SK-N-SH (cell line): ENCODE results near the gene PTK6. TPM values are rescaled to one million over a fixed set of nuclear protein-coding genes. Genes with fewer than 3 reads are reported as not detected.
A peak's percentile ranks its signal among the peaks of the same experiment; 100 is the strongest.

Experiments
- CTCF ChIA-PET: fragments of 300-600, 350-600 bp; formaldehyde crosslinking; extraction: SDS; loops from one replicate; lab custom pipeline; 2021; lab: Yijun Ruan, JAX
- POLR2A ChIA-PET: fragments of 350-600 bp; sonication (Branson Sonifier 250); formaldehyde crosslinking; extraction: SDS; loops from one replicate; lab custom pipeline; 2020; ENCODE audit warnings: antibody characterized with exemption, inconsistent platforms; lab: Yijun Ruan, JAX
- DNase-seq: peaks from one replicate; pipeline ENCODE4 v3.0.0; 2012
- H2AFZ ChIP-seq: fragments of 200-600 bp; sonication (generic); 2 replicates; pipeline ENCODE4 v1.8.1; 2016; ENCODE audit warnings: antibody characterized with exemption, mild to moderate bottlenecking, low read depth
- H3F3A ChIP-seq: fragments of 200-600 bp; sonication (generic); replicated peaks from 2 replicates; pipeline ENCODE3; 2016; ENCODE audit warnings: antibody characterized with exemption, mild to moderate bottlenecking; ENCODE audit not compliant: insufficient read depth
- H3K27ac ChIP-seq, 2 experiments: fragments of 200-500 bp in 1 of 2; fragments of 200-600 bp in 1 of 2; sonication (Bioruptor generic) in 1 of 2; sonication (generic), shearing (Covaris generic) in 1 of 2; 2 replicates each; pipeline versions ENCODE4 v1.5.1 to v1.6.1; 2014 to 2016; ENCODE audit warnings: low read depth in 2 of 2, inconsistent platforms in 1 of 2, low read length in 1 of 2, mild to moderate bottlenecking in 1 of 2, mixed read lengths in 1 of 2
- H3K27me3 ChIP-seq: fragments of 200-600 bp; sonication (generic), shearing (Covaris generic); 2 replicates; pipeline ENCODE4 v1.6.1; 2016; ENCODE audit warnings: mixed run types; ENCODE audit not compliant: insufficient read depth
- H3K36me3 ChIP-seq, 2 experiments: fragments of 200-500 bp in 1 of 2; fragments of 200-600 bp in 1 of 2; sonication (Bioruptor generic) in 1 of 2; sonication (generic) in 1 of 2; replicated peaks in 1 of 2; 2 replicates each; pipeline versions ENCODE3 to v1.5.1; 2014 to 2016; ENCODE audit warnings: low read length in 1 of 2, mild to moderate bottlenecking in 1 of 2; ENCODE audit not compliant: insufficient read depth in 2 of 2, control insufficient read depth in 1 of 2
- H3K4me1 ChIP-seq, 2 experiments: fragments of 200-500 bp in 1 of 2; fragments of 200-600 bp in 1 of 2; sonication (Bioruptor generic) in 1 of 2; sonication (generic), shearing (Covaris generic) in 1 of 2; 2 replicates each; pipeline versions ENCODE4 v1.5.1 to v1.6.1; 2014 to 2016; ENCODE audit warnings: low read depth in 1 of 2, low read length in 1 of 2, mixed run types in 1 of 2; ENCODE audit not compliant: insufficient read depth in 2 of 2, control insufficient read depth in 1 of 2
- H3K4me2 ChIP-seq: fragments of 200-600 bp; sonication (generic), shearing (Covaris generic); 2 replicates; pipeline ENCODE4 v1.6.1; 2017; ENCODE audit warnings: mixed run types
- H3K4me3 ChIP-seq, 2 experiments: fragments of 200-500 bp in 1 of 2; fragments of 200-600 bp in 1 of 2; sonication (Bioruptor generic) in 1 of 2; sonication (generic), shearing (Covaris generic) in 1 of 2; 2 replicates each; pipeline versions ENCODE4 v1.5.1 to v1.8.1; 2014 to 2016; ENCODE audit warnings: low read depth in 2 of 2, inconsistent platforms in 1 of 2, low read length in 1 of 2, mild to moderate bottlenecking in 1 of 2, mixed read lengths in 1 of 2, moderate library complexity in 1 of 2
- H3K79me2 ChIP-seq: fragments of 200-600 bp; sonication (generic); 2 replicates; pipeline ENCODE4 v1.8.1; 2017; ENCODE audit warnings: mild to moderate bottlenecking; ENCODE audit not compliant: insufficient read depth
- H3K9ac ChIP-seq: fragments of 200-600 bp; sonication (generic); 2 replicates; pipeline ENCODE4 v1.6.1; 2017; ENCODE audit warnings: mixed run types
- H3K9me2 ChIP-seq: fragments of 200-600 bp; sonication (generic); 2 replicates; pipeline ENCODE4 v1.6.1; 2017; ENCODE audit warnings: mixed run types
- H3K9me3 ChIP-seq: fragments of 200-600 bp; sonication (generic); 2 replicates; pipeline ENCODE4 v1.6.1; 2017; ENCODE audit warnings: mixed run types, mild to moderate bottlenecking, moderate library complexity
- H4K20me1 ChIP-seq: fragments of 200-600 bp; sonication (generic); 2 replicates; pipeline ENCODE4 v1.6.1; 2017; ENCODE audit warnings: mild to moderate bottlenecking, mixed run types; ENCODE audit not compliant: insufficient read depth
- GABPA ChIP-seq: IDR thresholded peaks from 2 replicates; pipeline ENCODE4 v1.4.0; 2012; ENCODE audit warnings: low read depth, mild to moderate bottlenecking
- MAX ChIP-seq: IDR thresholded peaks from 2 replicates; pipeline ENCODE4 v1.4.0; 2012; ENCODE audit warnings: low read depth
- NFIC ChIP-seq: IDR thresholded peaks from 2 replicates; pipeline ENCODE4 v1.4.0; 2012; ENCODE audit warnings: borderline replicate concordance
- NRF1 ChIP-seq: IDR thresholded peaks from 2 replicates; pipeline ENCODE4 v1.6.1; 2012; ENCODE audit warnings: low read depth, mild to moderate bottlenecking, low read length
- POLR2AphosphoS5 ChIP-seq: IDR thresholded peaks from 2 replicates; pipeline ENCODE4 v1.6.1; 2012; ENCODE audit warnings: low read depth, low read length
- REST ChIP-seq: IDR thresholded peaks from 2 replicates; pipeline ENCODE4 v1.6.1; 2012; ENCODE audit warnings: mild to moderate bottlenecking, low read depth, low read length, moderate library complexity
- RFX5 ChIP-seq: IDR thresholded peaks from 2 replicates; pipeline ENCODE4 v1.6.1; 2012; ENCODE audit warnings: mild to moderate bottlenecking, improper control_type of control experiment, low read length
- RXRA ChIP-seq: IDR thresholded peaks from 2 replicates; pipeline ENCODE4 v1.4.0; 2012; ENCODE audit warnings: low read depth, mild to moderate bottlenecking, borderline replicate concordance
- TAF1 ChIP-seq: IDR thresholded peaks from 2 replicates; pipeline ENCODE4 v1.6.1; 2012; ENCODE audit warnings: low read depth, mild to moderate bottlenecking, low read length, moderate library complexity, borderline replicate concordance
- USF1 ChIP-seq: IDR thresholded peaks from 2 replicates; pipeline ENCODE4 v1.4.0; 2012; ENCODE audit warnings: low read depth, borderline replicate concordance
- WGBS: methylation state at CpG from one replicate; pipeline ENCODE4 v1.1.6; 2017; ENCODE audit warnings: low lambda C conversion rate; 5-methylcytosine and 5-hydroxymethylcytosine counted together
- polyA plus RNA-seq, 3 experiments: library from polyadenylated mRNA; depleted of rRNA; stranded (reverse); fragments of >200 nt; gene quantifications; 2 replicates each; pipeline ENCODE4 v1.2.3, GENCODE V29; 2012
- TF ChIP-seq, protein P1 (sequence below): fragments of 200-600 bp; sonication (generic); IDR thresholded peaks from 2 replicates; pipeline ENCODE4 v1.6.1; 2017; ENCODE audit warnings: antibody characterized with exemption, mild to moderate bottlenecking, moderate library complexity

PTK6 gene
- polyA plus RNA-seq, 1 of the 3 experiments (the other 2 are of a cell fraction) = 0.07 TPM

DNA sequence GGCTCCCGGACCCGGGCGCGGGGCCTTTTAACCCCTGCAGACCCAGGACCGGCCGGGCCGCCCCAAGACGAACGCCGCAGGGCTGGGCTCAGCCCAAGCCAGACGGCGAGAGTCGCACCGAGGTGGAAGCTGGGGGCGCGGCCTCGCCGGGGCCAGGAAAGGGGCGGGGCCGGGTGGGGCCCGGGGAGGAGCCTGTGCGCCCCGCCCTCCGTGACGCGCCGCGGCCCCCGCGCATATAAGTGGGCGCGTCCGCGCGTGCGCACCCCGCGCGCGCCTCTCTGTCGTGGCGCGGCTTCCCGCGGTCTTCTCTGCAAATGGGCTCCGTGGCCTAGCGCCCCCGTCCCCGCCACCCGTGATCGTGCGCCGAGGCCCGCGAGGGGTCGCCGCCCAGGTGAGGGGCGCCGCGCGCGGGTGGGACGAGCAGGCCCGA, 16.7 kb downstream of the PTK6 start, which contains the start of gene PPDPF:
TSS of gene PPDPF (plus strand) at position 262 of the 430 bp plus-strand sequence. CDS start 544 bp downstream, outside the sequence.
- WGBS = 0% methylated on average over 1 of the region's 64 CpGs
- H3K4me3 ChIP-seq = peak within 1 kb of the TSS; percentile 84 to 85
- H3K9ac ChIP-seq = peak within 1 kb of the TSS; percentile 97
- peaks cover 23% of the 10 kb centered on the region for H3F3A ChIP-seq
- POLR2A ChIA-PET = interaction anchor here (0.7 to 3.0 kb wide), 17 partner anchors 9 to 118 kb away, joined by 3 to 31 read pairs (median 4); partner anchors contain the start of gene GMEB2
- peaks cover 38% of the 10 kb centered on the region for H4K20me1 ChIP-seq
- H3K4me1 ChIP-seq = peaks cover 4 to 26% of the 10 kb centered on the region in 2 experiments; a peak in 3 of 4 replicates
- CTCF ChIA-PET = interaction anchor here (0.9 to 8.7 kb wide), 17 partner anchors 9 to 139 kb away, joined by 3 to 82 read pairs (median 4); partner anchors contain the start of gene PTK6
- DNase-seq = peak; percentile 100
- peak within 1 kb of the TSS; percentile 99 for H3K4me2 ChIP-seq
- peaks cover 13 to 19% of the 10 kb centered on the region in 2 experiments for H3K36me3 ChIP-seq
- H3K79me2 ChIP-seq = peaks cover 22% of the 10 kb centered on the region
- peak within 1 kb of the TSS; percentile 66 to 81 for H3K27ac ChIP-seq
- peak within 1 kb of the TSS; percentile 92 for H2AFZ ChIP-seq
- no peaks in the 10 kb centered on the region for H3K27me3 ChIP-seq
- H3K9me3 ChIP-seq = no peaks in the 10 kb centered on the region
- H3K9me2 ChIP-seq = no peaks in the 10 kb centered on the region
- TF ChIP-seq TAF1 (peak; percentile 78; the same call in 1 of the 2 replicates), RFX5 (no peak), POLR2AphosphoS5 (peak; percentile 91), REST (peak; percentile 24; the same call in 1 of the 2 replicates), MAX (0 out of 2 replicates have a peak, but pooled peaks have one; percentile 10), USF1 (no peak), NRF1 (peak; percentile 78)

DNA sequence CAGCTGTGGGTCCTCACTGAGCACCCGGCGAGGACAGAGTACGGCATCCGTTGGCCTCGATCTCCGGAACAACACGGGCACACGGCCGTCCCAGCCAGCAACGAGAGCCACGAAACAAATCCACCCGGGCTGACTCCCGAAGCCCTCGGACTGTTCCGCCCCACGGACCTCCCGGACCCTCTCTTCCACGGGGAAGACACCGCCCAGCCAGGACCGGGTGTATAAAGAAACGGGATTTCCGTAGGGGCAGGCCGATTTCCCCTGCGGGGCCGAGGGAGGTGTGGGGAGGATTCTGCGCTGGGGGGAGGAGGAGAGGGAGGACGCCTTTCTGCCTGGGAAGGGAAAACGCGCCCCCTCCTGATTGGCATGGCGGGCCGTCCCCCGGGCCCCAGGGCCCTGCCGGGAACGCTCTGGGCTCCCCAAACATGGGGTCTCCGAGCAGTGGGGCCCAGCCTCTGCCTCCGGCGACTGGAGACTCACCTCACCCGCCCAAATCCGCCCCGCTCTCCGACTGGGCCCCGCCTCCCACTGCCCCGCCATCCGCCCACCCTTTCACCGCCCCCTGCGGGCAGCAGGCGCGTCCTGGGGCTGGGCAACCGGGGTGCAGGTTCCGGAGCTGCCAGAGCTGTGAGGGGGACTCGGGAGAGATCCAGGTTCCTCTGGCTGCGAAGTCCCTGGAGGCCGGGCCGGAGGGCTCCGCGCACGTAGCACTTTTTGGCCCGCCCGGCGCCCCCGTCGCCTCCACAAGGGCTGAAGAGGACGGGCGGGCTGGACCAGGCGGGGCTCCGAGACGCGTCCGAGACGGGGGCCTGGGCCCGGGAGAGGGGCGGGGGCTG, 17.3 kb downstream of the PTK6 start:
- CTCF ChIA-PET = interaction anchor here (0.9 to 8.7 kb wide), 13 partner anchors 12 to 138 kb away, joined by 3 to 82 read pairs (median 6); partner anchors contain the start of gene PTK6
- Histone ChIP-seq H2AFZ (peak overlapping the region; percentile 92), H3K4me3 (peak overlapping the region; percentile 84 to 85), H3K4me2 (peak overlapping the region; percentile 99), H3K27me3 (no peaks in the 10 kb centered on the region), H3K9me2 (no peaks in the 10 kb centered on the region), H3K27ac (peak overlapping the region; percentile 66 to 81), H3K9ac (peak overlapping the region; percentile 97), H3F3A (peaks cover 17% of the 10 kb centered on the region), H3K4me1 (peaks cover 4 to 26% of the 10 kb centered on the region in 2 experiments; a peak in 3 of 4 replicates), H3K9me3 (no peaks in the 10 kb centered on the region), H4K20me1 (peaks cover 34% of the 10 kb centered on the region), H3K79me2 (peaks cover 22% of the 10 kb centered on the region), H3K36me3 (peaks cover 13 to 19% of the 10 kb centered on the region in 2 experiments)
- POLR2A ChIA-PET = interaction anchor here (0.7 to 3.0 kb wide), 12 partner anchors 17 to 118 kb away, joined by 3 to 31 read pairs (median 4); partner anchors contain the start of gene GMEB2
- peak; percentile 6; the same call in 1 of the 2 replicates for TF ChIP-seq POLR2AphosphoS5
- TF ChIP-seq, protein P1, sequence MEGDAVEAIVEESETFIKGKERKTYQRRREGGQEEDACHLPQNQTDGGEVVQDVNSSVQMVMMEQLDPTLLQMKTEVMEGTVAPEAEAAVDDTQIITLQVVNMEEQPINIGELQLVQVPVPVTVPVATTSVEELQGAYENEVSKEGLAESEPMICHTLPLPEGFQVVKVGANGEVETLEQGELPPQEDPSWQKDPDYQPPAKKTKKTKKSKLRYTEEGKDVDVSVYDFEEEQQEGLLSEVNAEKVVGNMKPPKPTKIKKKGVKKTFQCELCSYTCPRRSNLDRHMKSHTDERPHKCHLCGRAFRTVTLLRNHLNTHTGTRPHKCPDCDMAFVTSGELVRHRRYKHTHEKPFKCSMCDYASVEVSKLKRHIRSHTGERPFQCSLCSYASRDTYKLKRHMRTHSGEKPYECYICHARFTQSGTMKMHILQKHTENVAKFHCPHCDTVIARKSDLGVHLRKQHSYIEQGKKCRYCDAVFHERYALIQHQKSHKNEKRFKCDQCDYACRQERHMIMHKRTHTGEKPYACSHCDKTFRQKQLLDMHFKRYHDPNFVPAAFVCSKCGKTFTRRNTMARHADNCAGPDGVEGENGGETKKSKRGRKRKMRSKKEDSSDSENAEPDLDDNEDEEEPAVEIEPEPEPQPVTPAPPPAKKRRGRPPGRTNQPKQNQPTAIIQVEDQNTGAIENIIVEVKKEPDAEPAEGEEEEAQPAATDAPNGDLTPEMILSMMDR = peak; percentile 48
- peak; percentile 27; the same call in 1 of the 2 replicates for TF ChIP-seq GABPA
- TF ChIP-seq NFIC = no peak
- TF ChIP-seq RXRA = no peak
- DNase-seq = peak; percentile 87
- WGBS = 5% methylated on average over 31 of the region's 72 CpGs
